ENCODE results near the gene DHRSX. TPM values are rescaled to one million over a fixed set of nuclear protein-coding genes. Genes with fewer than 3 reads are reported as not detected.
"Not testable (repeated sequence)": the region's sequence is repeated elsewhere in the genome, so short reads cannot be mapped to it uniquely, and the experiment has no call there.

DHRSX gene
- total and polyA plus RNA-seq, 2 donors (not counting 3 experiments of a cell fraction or from before 2014, with no cell fraction given): 27.1 to 37.7 TPM

GRCh38 chrX:2390754-2391153, 110.0 kb downstream of the DHRSX start:
- BruUV-seq (replicated peaks): TSS peak; percentile 18
- dilution Hi-C loops (cut with MboI; ENCODE audit: extremely low pct_ligation_motif_present, low sequenced_read_pairs): no loop called here

GRCh38 chrX:2389731-2390130, 111.0 kb downstream of the DHRSX start:
- H3K27me3 ChIP-seq (ENCODE audit: control insufficient read depth in 2 of 2, insufficient read depth in 2 of 2, low read length in 2 of 2); H3K4me3 ChIP-seq (replicated peaks in 1 of 3; ENCODE audit: insufficient read depth in 1 of 3, low read depth in 1 of 3, low read length in 3 of 3); BruUV-seq (replicated peaks); dilution Hi-C loops (cut with MboI; ENCODE audit: extremely low pct_ligation_motif_present, low sequenced_read_pairs); H3K9ac ChIP-seq (replicated peaks; ENCODE audit: extremely low read depth, insufficient read depth, low read length); CTCF ChIA-PET; FAIRE-seq; intact Hi-C loops (cut with micrococcal nuclease); H3K27ac ChIP-seq (ENCODE audit: insufficient read depth, low read depth, low read length); H3K36me3 ChIP-seq (ENCODE audit: control insufficient read depth in 2 of 2, extremely low read depth in 1 of 2, insufficient read depth in 2 of 2, low read length in 2 of 2); H3K4me2 ChIP-seq (ENCODE audit: insufficient read depth, low read length); H3K4me1 ChIP-seq (ENCODE audit: control insufficient read depth, extremely low read depth, insufficient read depth, low read length); H4K20me1 ChIP-seq (replicated peaks; ENCODE audit: control insufficient read depth, extremely low read depth, insufficient read depth, low read length); H3K9me1 ChIP-seq (replicated peaks; ENCODE audit: control insufficient read depth, extremely low read depth, insufficient read depth, low read length); POLR2A ChIA-PET; H2AFZ ChIP-seq (ENCODE audit: low read depth, low read length); H3K79me2 ChIP-seq (ENCODE audit: control insufficient read depth, insufficient read depth, low read length); DNase-seq (ENCODE audit: low read depth, low spot score); H3K9me3 ChIP-seq (replicated peaks; ENCODE audit: control insufficient read depth, insufficient read depth, low read length): not testable (repeated sequence)

More at GRCh38 chrX:2390754-2391153, 110.0 kb downstream of the DHRSX start:
- Histone ChIP-seq H3K36me3 (ENCODE audit: control insufficient read depth in 2 of 2, extremely low read depth in 1 of 2, insufficient read depth in 2 of 2, low read length in 2 of 2) (peaks cover 0 to 5% of the 10 kb centered on the region in 2 experiments), H2AFZ (ENCODE audit: low read depth, low read length) (no peak overlapping the region), H3K79me2 (ENCODE audit: control insufficient read depth, insufficient read depth, low read length) (no peaks in the 10 kb centered on the region), H3K9ac (replicated peaks; ENCODE audit: extremely low read depth, insufficient read depth, low read length) (no peak overlapping the region), H3K4me3 (replicated peaks in 1 of 3; ENCODE audit: insufficient read depth in 1 of 3, low read depth in 1 of 3, low read length in 3 of 3) (no peak overlapping the region), H3K9me3 (replicated peaks; ENCODE audit: control insufficient read depth, insufficient read depth, low read length) (peaks cover 4% of the 10 kb centered on the region), H3K9me1 (replicated peaks; ENCODE audit: control insufficient read depth, extremely low read depth, insufficient read depth, low read length) (no peaks in the 10 kb centered on the region), H3K4me1 (ENCODE audit: control insufficient read depth, extremely low read depth, insufficient read depth, low read length) (peaks cover 4% of the 10 kb centered on the region), H4K20me1 (replicated peaks; ENCODE audit: control insufficient read depth, extremely low read depth, insufficient read depth, low read length) (no peaks in the 10 kb centered on the region), H3K27ac (ENCODE audit: insufficient read depth, low read depth, low read length) (no peak overlapping the region), H3K27me3 (ENCODE audit: control insufficient read depth in 2 of 2, insufficient read depth in 2 of 2, low read length in 2 of 2) (no peaks in the 10 kb centered on the region), H3K4me2 (ENCODE audit: insufficient read depth, low read length) (no peak overlapping the region)
- FAIRE-seq: no peak
- POLR2A ChIA-PET: no interaction called here
- TF ChIP-seq CTCF (IDR thresholded peaks at IDR 0.05; ENCODE audit: extremely low read depth in 1 of 2, insufficient read depth in 1 of 2, low read depth in 1 of 2, low read length in 2 of 2) (no peak), FOS (IDR thresholded peaks at IDR 0.05; ENCODE audit: borderline replicate concordance, insufficient read depth, low read length) (no peak), JUN (IDR thresholded peaks at IDR 0.05; ENCODE audit: borderline replicate concordance, insufficient read depth, insufficient read length, low read depth) (no peak), MAX (IDR thresholded peaks at IDR 0.05; ENCODE audit: insufficient read depth, insufficient read length) (no peak), POLR2AphosphoS5 (IDR thresholded peaks at IDR 0.05; ENCODE audit: insufficient read depth, low read depth, low read length) (no peak), POLR2A (IDR thresholded peaks at IDR 0.05; ENCODE audit: low read depth, low read length) (no peak), MYC (IDR thresholded peaks at IDR 0.05; ENCODE audit: low read depth, low read length) (no peak), GATA2 (IDR thresholded peaks at IDR 0.05; ENCODE audit: insufficient read depth, insufficient read length, low read depth, low read length) (no peak)
- no peak for DNase-seq (ENCODE audit: low read depth, low spot score)
- intact Hi-C loops (cut with micrococcal nuclease): no loop called here
- CTCF ChIA-PET: no interaction called here

Measured in endothelial cell of umbilical vein (primary cell).